H9 (cell line): ENCODE measurements around the gene MC1R. TPM values are rescaled to one million over a fixed set of nuclear protein-coding genes. Genes with fewer than 3 reads are reported as not detected.
A peak's percentile ranks its signal among the peaks of the same experiment; 100 is the strongest.

Source experiments
- DNase-seq: peaks from one replicate; pipeline ENCODE4 v3.0.0-alpha.2; 2017
- H2AFZ ChIP-seq: one replicate; pipeline ENCODE4 v1.6.1; 2013; ENCODE audit warnings: mild to moderate bottlenecking, low read length, control low read depth, moderate library complexity
- H2AK5ac ChIP-seq: 2 replicates; pipeline ENCODE4 v1.6.1; 2013; ENCODE audit warnings: low read length, control low read depth, mixed read lengths; ENCODE audit not compliant: insufficient read length
- H2BK120ac ChIP-seq: one replicate; pipeline ENCODE4 v1.6.1; 2013; ENCODE audit warnings: low read depth, mild to moderate bottlenecking, low read length, control low read depth, inconsistent platforms; ENCODE audit not compliant: poor library complexity, severe bottlenecking
- H2BK12ac ChIP-seq: 2 replicates; pipeline ENCODE4 v1.6.1; 2013; ENCODE audit warnings: low read length, control low read depth, mixed read lengths, low read depth; ENCODE audit not compliant: insufficient read length
- H2BK15ac ChIP-seq: 2 replicates; pipeline ENCODE4 v1.6.1; 2013; ENCODE audit warnings: low read depth, low read length, control low read depth
- H2BK20ac ChIP-seq: one replicate; pipeline ENCODE4 v1.6.1; 2013; ENCODE audit warnings: low read depth, mild to moderate bottlenecking, low read length, control low read depth, inconsistent platforms; ENCODE audit not compliant: poor library complexity, severe bottlenecking
- H2BK5ac ChIP-seq: 2 replicates; pipeline ENCODE4 v1.6.1; 2013; ENCODE audit warnings: low read length, control low read depth, mixed read lengths; ENCODE audit not compliant: insufficient read length
- H3K14ac ChIP-seq: 2 replicates; pipeline ENCODE4 v1.6.1; 2013; ENCODE audit warnings: low read length, control low read depth; ENCODE audit not compliant: insufficient read depth
- H3K18ac ChIP-seq: 2 replicates; pipeline ENCODE4 v1.6.1; 2013; ENCODE audit warnings: low read depth, mild to moderate bottlenecking, mixed read lengths, low read length, control low read depth; ENCODE audit not compliant: insufficient read length
- H3K23ac ChIP-seq: 2 replicates; pipeline ENCODE4 v1.6.1; 2013; ENCODE audit warnings: low read length, control low read depth, mixed read lengths, low read depth; ENCODE audit not compliant: insufficient read length
- H3K23me2 ChIP-seq: 2 replicates; pipeline ENCODE4 v1.6.1; 2013; ENCODE audit warnings: low read depth, mild to moderate bottlenecking, mixed read lengths, low read length, control low read depth; ENCODE audit not compliant: insufficient read length, poor library complexity, severe bottlenecking
- H3K27ac ChIP-seq: 2 replicates; pipeline ENCODE4 v1.5.1; 2013; ENCODE audit warnings: low read length, control low read depth, mixed read lengths, low read depth; ENCODE audit not compliant: insufficient read length
- H3K27me3 ChIP-seq: 2 replicates; pipeline ENCODE4 v1.6.1; 2013; ENCODE audit warnings: low read length, control low read depth, inconsistent platforms; ENCODE audit not compliant: insufficient read depth
- H3K4ac ChIP-seq: 2 replicates; pipeline ENCODE4 v1.6.1; 2013; ENCODE audit warnings: low read depth, mild to moderate bottlenecking, control low read depth, inconsistent platforms, low read length, moderate library complexity
- H3K4me1 ChIP-seq: 2 replicates; pipeline ENCODE4 v1.6.1; 2013; ENCODE audit warnings: low read length, control low read depth, inconsistent platforms; ENCODE audit not compliant: insufficient read depth
- H3K4me2 ChIP-seq: 2 replicates; pipeline ENCODE4 v1.6.1; 2013; ENCODE audit warnings: low read length, control low read depth, mixed read lengths; ENCODE audit not compliant: insufficient read length, insufficient read depth
- H3K56ac ChIP-seq: 2 replicates; pipeline ENCODE4 v1.6.1; 2013; ENCODE audit warnings: low read depth, mild to moderate bottlenecking, mixed read lengths, low read length, control low read depth; ENCODE audit not compliant: insufficient read length
- H3K79me1 ChIP-seq: 2 replicates; pipeline ENCODE4 v1.6.1; 2013; ENCODE audit warnings: low read depth, mild to moderate bottlenecking, moderate library complexity, low read length, control low read depth, inconsistent platforms; ENCODE audit not compliant: insufficient read depth, poor library complexity, severe bottlenecking
- H3K79me2 ChIP-seq: 2 replicates; pipeline ENCODE4 v1.6.1; 2013; ENCODE audit warnings: low read length, control low read depth, inconsistent platforms; ENCODE audit not compliant: insufficient read depth
- H3K9ac ChIP-seq: 2 replicates; pipeline ENCODE4 v1.6.1; 2013; ENCODE audit warnings: low read length, control low read depth, mixed read lengths; ENCODE audit not compliant: insufficient read length; ENCODE audit errors: extremely low read depth
- H3K9me3 ChIP-seq: one replicate; pipeline ENCODE4 v1.6.1; 2013; ENCODE audit warnings: low read depth, low read length, inconsistent platforms; ENCODE audit not compliant: control insufficient read depth
- H3T11ph ChIP-seq: one replicate; pipeline ENCODE4 v1.6.1; 2013; ENCODE audit warnings: mild to moderate bottlenecking, low read length, control low read depth, inconsistent platforms
- H4K20me1 ChIP-seq: one replicate; pipeline ENCODE4 v1.6.1; 2013; ENCODE audit not compliant: control insufficient read depth, insufficient read length, insufficient read depth
- H4K5ac ChIP-seq: 2 replicates; pipeline ENCODE4 v1.6.1; 2013; ENCODE audit warnings: low read depth, mild to moderate bottlenecking, mixed read lengths, low read length, control low read depth; ENCODE audit not compliant: insufficient read length
- H4K8ac ChIP-seq: replicated peaks from 2 replicates; pipeline ENCODE4 v1.6.1; 2013; ENCODE audit warnings: low read length, control low read depth, mixed read lengths, low read depth; ENCODE audit not compliant: insufficient read length
- H4K91ac ChIP-seq: 2 replicates; pipeline ENCODE4 v1.6.1; 2013; ENCODE audit warnings: low read depth, mild to moderate bottlenecking, moderate library complexity, mixed read lengths, low read length, control low read depth; ENCODE audit not compliant: insufficient read length
- H3K27ac Mint-ChIP-seq, 3 experiments: 2 replicates in 2 of 3; 3 replicates in 1 of 3; pipeline ENCODE4 v1.8.0; 2020 to 2021; ENCODE audit warnings: mixed read lengths in 3 of 3, mild to moderate bottlenecking in 1 of 3, moderate library complexity in 1 of 3
- H3K27me3 Mint-ChIP-seq: 2 replicates; pipeline ENCODE4 v1.8.0; 2021; ENCODE audit warnings: low read depth, mild to moderate bottlenecking, moderate library complexity, mixed read lengths
- H3K36me3 Mint-ChIP-seq, 3 experiments: 2 replicates in 2 of 3; 3 replicates in 1 of 3; pipeline ENCODE4 v1.8.0; 2020 to 2021; ENCODE audit warnings: low read depth in 3 of 3, mixed read lengths in 3 of 3; ENCODE audit not compliant: insufficient read depth in 1 of 3
- H3K4me1 Mint-ChIP-seq, 2 experiments: 2 replicates each; pipeline ENCODE4 v1.8.0; 2020; ENCODE audit warnings: mixed read lengths in 2 of 2
- H3K4me3 Mint-ChIP-seq, 2 experiments: 2 replicates in 1 of 2; 3 replicates in 1 of 2; pipeline ENCODE4 v1.8.0; 2020 to 2021; ENCODE audit warnings: mild to moderate bottlenecking in 2 of 2, mixed read lengths in 2 of 2, moderate library complexity in 1 of 2
- H3K9me3 Mint-ChIP-seq, 2 experiments: 2 replicates in 1 of 2; 3 replicates in 1 of 2; pipeline ENCODE4 v1.8.0; 2020; ENCODE audit warnings: mild to moderate bottlenecking in 2 of 2, mixed read lengths in 2 of 2, moderate library complexity in 1 of 2
- CTCF ChIP-seq: fragments of 200-600 bp; sonication (generic); conservative IDR thresholded peaks from 3 replicates; pipeline ENCODE4 v1.8.0; 2021; ENCODE audit warnings: antibody characterized with exemption, mild to moderate bottlenecking
- WGBS: extraction: QIAGEN DNeasy Blood & Tissue Kit; methylation state at CpG from one replicate; pipeline ENCODE4 v1.1.7; 2013; ENCODE audit warnings: missing lambda C conversion rate, low lambda C conversion rate, mixed read lengths; ENCODE audit not compliant: insufficient read length; ENCODE audit errors: extremely low coverage; 5-methylcytosine and 5-hydroxymethylcytosine counted together
- total RNA-seq: library from RNA; stranded (reverse); gene quantifications from 2 replicates; pipeline ENCODE4 v1.2.1, GENCODE V29; 2021

The MC1R gene
- total RNA-seq, 1 experiment from 2014 or later: 4.7 TPM

GRCh38 chr16:89955001-89955685 lies 36.5 kb downstream of the MC1R start:
- no peaks in the 10 kb centered on the region for H3K23me2 ChIP-seq
- no peak for DNase-seq
- no peak overlapping the region for H2BK5ac ChIP-seq
- Mint-ChIP-seq H3K4me3 (no peak overlapping the region), H3K27me3 (no peaks in the 10 kb centered on the region), H3K4me1 (peaks cover 10 to 11% of the 10 kb centered on the region in 2 experiments), H3K9me3 (no peaks in the 10 kb centered on the region; a peak in 2 of 5 replicates), H3K36me3 (peaks cover 10 to 44% (median 31%) of the 10 kb centered on the region in 3 experiments), H3K27ac (peak overlapping the region in 2 of 3 experiments; percentile 60 to 69; a peak in 3 of 7 replicates)
- H3K14ac ChIP-seq: no peak overlapping the region
- no peaks in the 10 kb centered on the region for H3K4me1 ChIP-seq
- H4K5ac ChIP-seq: no peak overlapping the region
- no peak overlapping the region for H3K9ac ChIP-seq
- H3K23ac ChIP-seq: no peak overlapping the region
- no peak overlapping the region for H3K56ac ChIP-seq
- H3K27ac ChIP-seq: no peak overlapping the region
- no peak overlapping the region for H3T11ph ChIP-seq
- no CpG with 5 or more reads among the region's 15 CpGs for WGBS
- H3K18ac ChIP-seq: no peak overlapping the region
- no peaks in the 10 kb centered on the region for H4K20me1 ChIP-seq
- H3K4me2 ChIP-seq: no peak overlapping the region
- no peak overlapping the region for H3K4ac ChIP-seq
- no peak for TF ChIP-seq CTCF
- no peak overlapping the region for H2BK12ac ChIP-seq
- no peak overlapping the region for H2AFZ ChIP-seq
- no peaks in the 10 kb centered on the region for H3K79me1 ChIP-seq
- no peaks in the 10 kb centered on the region for H3K9me3 ChIP-seq
- H4K91ac ChIP-seq: no peak overlapping the region
- no peak overlapping the region for H2BK15ac ChIP-seq
- no peaks in the 10 kb centered on the region for H3K27me3 ChIP-seq
- H2BK120ac ChIP-seq: no peak overlapping the region
- no peak overlapping the region for H2BK20ac ChIP-seq
- no peaks in the 10 kb centered on the region for H3K79me2 ChIP-seq
- H4K8ac ChIP-seq: no peak overlapping the region
- no peak overlapping the region for H2AK5ac ChIP-seq
